Measurements from ENCODE around the gene ASTN2.

Gene ASTN2

GRCh38 chr9:117303643-117304230, 111.1 kb downstream of the ASTN2 start:
- no peak for DNase-seq (ENCODE audit: low spot score in 2 of 2)
- Mint-ChIP-seq H3K27me3 (no peaks in the 10 kb centered on the region), H3K9me3 (no peaks in the 10 kb centered on the region), H3K27ac (ENCODE audit: low read depth) (no peak overlapping the region), H3K4me1 (no peaks in the 10 kb centered on the region), H3K36me3 (ENCODE audit: insufficient read depth) (no peaks in the 10 kb centered on the region), H3K4me3 (no peak overlapping the region)
- ATAC-seq (replicated peaks; ENCODE audit: extremely low read depth, poor library complexity, severe bottlenecking) = no peak

- Mint-ChIP-seq H3K9me3 (no peaks in the 10 kb centered on the region), H3K4me1 (no peaks in the 10 kb centered on the region), H3K36me3 (ENCODE audit: insufficient read depth) (no peaks in the 10 kb centered on the region), H3K4me3 (no peak overlapping the region), H3K27me3 (no peaks in the 10 kb centered on the region), H3K27ac (ENCODE audit: low read depth) (no peak overlapping the region)
- no peak for DNase-seq (ENCODE audit: low spot score in 2 of 2)
- no peak for ATAC-seq (replicated peaks; ENCODE audit: extremely low read depth, poor library complexity, severe bottlenecking)
Measured at GRCh38 chr9:117302487-117302886, 112.4 kb downstream of the ASTN2 start.

DNA sequence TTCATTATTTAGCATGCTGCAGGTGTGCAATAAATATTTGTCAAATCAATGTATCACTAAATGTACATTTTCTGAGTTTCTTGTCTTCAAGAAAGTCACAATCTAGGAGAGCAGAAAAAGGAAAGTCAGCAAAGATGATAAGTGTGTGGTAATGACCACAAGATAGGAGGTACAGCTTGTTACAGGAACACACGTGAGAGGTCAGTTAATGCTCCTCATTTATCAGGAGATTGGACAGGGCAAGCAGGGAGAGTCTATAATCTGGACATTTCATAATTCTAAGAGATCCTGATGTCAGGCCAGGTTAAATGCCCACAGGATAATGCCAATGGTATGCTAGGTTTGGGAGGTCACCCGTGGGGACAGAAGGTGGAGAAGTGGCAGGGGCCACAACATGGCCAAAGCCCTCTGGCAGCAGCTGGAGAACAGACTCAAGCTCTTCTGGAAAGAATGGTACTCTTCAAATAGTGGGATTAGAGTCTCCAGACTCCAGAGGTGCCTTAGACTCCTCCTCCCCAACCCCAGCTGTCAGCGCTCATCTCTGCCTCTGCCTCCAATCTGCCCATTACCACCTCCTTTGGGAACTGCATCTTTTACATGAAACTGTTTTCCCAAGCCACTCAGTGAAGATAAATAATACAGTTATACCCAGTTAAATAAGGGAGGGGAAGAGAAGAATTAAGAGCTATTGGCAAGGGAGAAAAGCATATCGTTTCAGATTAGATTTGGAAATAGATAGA, 114.3 kb downstream of the ASTN2 start:
- no peak overlapping the region for H3K27ac Mint-ChIP-seq (ENCODE audit: low read depth)
- H3K36me3 Mint-ChIP-seq (ENCODE audit: insufficient read depth) = no peaks in the 10 kb centered on the region
- no peak for ATAC-seq (replicated peaks; ENCODE audit: extremely low read depth, poor library complexity, severe bottlenecking)
- H3K9me3 Mint-ChIP-seq = no peaks in the 10 kb centered on the region
- no peaks in the 10 kb centered on the region for H3K4me1 Mint-ChIP-seq
- H3K4me3 Mint-ChIP-seq = no peak overlapping the region
- no peak for DNase-seq (ENCODE audit: low spot score in 2 of 2)
- no peaks in the 10 kb centered on the region for H3K27me3 Mint-ChIP-seq

- ATAC-seq (replicated peaks; ENCODE audit: extremely low read depth, poor library complexity, severe bottlenecking) (no peak), DNase-seq (ENCODE audit: low spot score in 2 of 2) (no peak)
- Mint-ChIP-seq H3K27ac (ENCODE audit: low read depth) (no peak overlapping the region), H3K36me3 (ENCODE audit: insufficient read depth) (no peaks in the 10 kb centered on the region), H3K27me3 (no peaks in the 10 kb centered on the region), H3K4me1 (no peaks in the 10 kb centered on the region), H3K9me3 (peaks cover 6% of the 10 kb centered on the region), H3K4me3 (no peak overlapping the region)
Measured at GRCh38 chr9:117296453-117296852, 118.4 kb downstream of the ASTN2 start.

DNA sequence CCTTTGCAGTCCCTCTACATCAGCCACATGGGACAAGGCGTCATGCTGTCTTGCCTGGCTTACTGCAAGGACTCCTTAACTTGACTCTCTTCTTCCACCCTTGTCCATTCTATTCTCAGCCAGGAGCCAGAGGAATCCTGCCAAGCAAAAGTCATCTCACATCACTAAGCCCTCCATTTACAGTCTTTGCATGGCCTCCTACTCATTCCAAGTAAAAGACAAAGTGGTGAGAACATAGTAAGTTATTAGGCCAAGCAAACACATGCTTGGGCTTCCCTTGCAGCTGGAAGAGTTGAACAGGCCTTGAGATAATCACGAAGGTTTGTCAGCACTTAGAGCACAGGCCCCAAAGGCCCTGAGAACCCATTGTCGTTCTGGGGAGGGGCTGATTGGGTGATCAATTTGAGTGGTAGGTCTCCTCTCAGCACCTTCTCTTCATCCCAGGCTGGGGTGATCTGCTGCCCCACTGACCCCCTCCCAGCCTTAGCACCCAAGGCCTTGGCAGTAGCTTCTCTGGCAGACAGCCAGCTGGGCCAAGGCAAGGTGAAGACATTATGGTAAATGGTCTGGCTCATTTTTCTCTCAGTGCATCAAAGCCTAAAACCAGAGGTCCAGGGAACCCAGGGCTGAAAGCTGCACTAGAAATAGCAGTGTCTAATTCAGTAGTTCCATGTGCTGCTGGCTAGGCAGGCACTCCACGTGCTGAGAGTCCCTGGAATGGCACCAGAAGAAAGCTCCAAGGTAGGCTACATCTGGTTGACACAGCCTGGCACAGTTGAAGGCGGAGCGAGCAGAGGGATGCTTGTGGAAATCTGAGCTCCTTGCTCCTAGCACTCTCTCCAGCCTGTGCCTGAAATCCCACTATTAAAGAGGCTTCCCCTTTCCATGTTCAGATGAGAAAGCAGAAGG, 121.4 kb downstream of the ASTN2 start:
- Mint-ChIP-seq H3K36me3 (ENCODE audit: insufficient read depth) (no peaks in the 10 kb centered on the region), H3K27ac (ENCODE audit: low read depth) (no peak overlapping the region)

DNA sequence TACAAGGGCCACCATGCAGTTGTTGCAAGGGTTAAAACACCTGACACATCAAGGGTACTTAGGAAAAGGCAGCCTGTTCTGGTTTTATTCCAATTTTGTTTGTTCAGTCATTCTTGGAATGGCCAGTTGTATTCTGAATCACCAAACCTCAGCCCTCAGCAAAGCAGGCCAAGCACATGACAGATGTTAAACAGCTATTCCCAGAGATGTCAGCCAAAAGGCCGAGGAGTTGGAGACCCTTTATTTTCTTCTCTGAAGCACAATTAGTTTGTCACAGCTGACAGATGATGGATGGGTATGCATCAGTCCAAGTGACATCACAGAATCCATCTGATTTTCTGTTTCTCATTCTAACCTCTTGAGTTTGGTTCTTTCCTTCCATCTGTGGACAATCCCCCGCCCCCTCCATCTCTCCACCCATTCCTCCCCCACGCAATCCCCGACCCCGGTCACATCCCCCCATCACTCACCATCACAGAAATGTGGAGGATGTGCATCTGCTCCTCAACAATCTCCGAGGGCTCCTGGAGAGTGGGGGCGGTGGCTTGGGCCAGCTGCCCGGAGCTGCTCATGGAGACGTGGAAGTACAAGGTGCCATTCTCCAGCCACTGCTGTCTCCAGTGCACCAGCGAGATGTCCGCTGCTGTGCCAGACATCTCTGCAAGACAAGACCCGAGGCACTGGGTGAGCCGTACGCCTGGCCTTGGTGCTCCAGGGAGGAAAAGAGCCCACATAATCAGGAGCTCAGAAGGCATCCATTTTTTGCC, 123.8 kb downstream of the ASTN2 start:
- ATAC-seq (replicated peaks; ENCODE audit: extremely low read depth, poor library complexity, severe bottlenecking) (no peak), DNase-seq (ENCODE audit: low spot score in 2 of 2) (no peak)
- Mint-ChIP-seq H3K4me1 (no peaks in the 10 kb centered on the region), H3K9me3 (peaks cover 6% of the 10 kb centered on the region), H3K4me3 (no peak overlapping the region), H3K27me3 (no peaks in the 10 kb centered on the region), H3K36me3 (ENCODE audit: insufficient read depth) (no peaks in the 10 kb centered on the region), H3K27ac (ENCODE audit: low read depth) (no peak overlapping the region)

More for the DNA sequence above, 121.4 kb downstream of the ASTN2 start:
- Mint-ChIP-seq H3K9me3 (peaks cover 6% of the 10 kb centered on the region), H3K4me3 (no peak overlapping the region), H3K4me1 (no peaks in the 10 kb centered on the region), H3K27me3 (no peaks in the 10 kb centered on the region)
- ATAC-seq (replicated peaks; ENCODE audit: extremely low read depth, poor library complexity, severe bottlenecking) = no peak
- no peak for DNase-seq (ENCODE audit: low spot score in 2 of 2)

DNA sequence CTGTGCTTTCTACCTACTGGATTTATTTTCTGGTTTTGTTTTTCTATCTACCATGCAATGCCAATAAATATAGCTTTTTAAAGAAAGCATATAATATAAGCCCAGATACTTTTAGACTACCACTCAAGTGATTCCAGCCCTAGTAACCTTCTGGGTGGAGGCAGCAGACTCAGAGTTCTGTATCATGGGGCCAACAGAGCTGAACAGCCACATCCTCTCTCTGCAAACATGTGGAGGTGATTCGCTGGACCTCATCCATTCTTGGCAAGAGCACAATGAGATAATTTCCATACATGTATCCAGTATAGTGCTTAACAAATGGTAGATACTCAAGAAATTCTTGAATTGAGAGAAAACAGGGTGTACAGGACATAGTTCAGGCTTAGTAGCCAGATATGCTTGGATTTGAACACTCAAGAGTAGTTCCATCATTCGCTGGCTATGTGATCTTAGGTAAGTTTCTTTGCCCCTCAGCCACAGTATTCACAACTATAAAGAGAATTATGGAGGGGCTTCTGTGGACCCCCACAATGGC, 124.5 kb downstream of the ASTN2 start:
- H3K4me3 Mint-ChIP-seq = no peak overlapping the region
- H3K4me1 Mint-ChIP-seq = no peaks in the 10 kb centered on the region
- H3K36me3 Mint-ChIP-seq (ENCODE audit: insufficient read depth) = no peaks in the 10 kb centered on the region
- ATAC-seq (replicated peaks; ENCODE audit: extremely low read depth, poor library complexity, severe bottlenecking) (no peak), DNase-seq (ENCODE audit: low spot score in 2 of 2) (no peak)
- H3K27me3 Mint-ChIP-seq = no peaks in the 10 kb centered on the region
- peaks cover 6% of the 10 kb centered on the region for H3K9me3 Mint-ChIP-seq
- no peak overlapping the region for H3K27ac Mint-ChIP-seq (ENCODE audit: low read depth)

GRCh38 chr9:117286245-117286644, 128.6 kb downstream of the ASTN2 start:
- Mint-ChIP-seq H3K27me3 (no peaks in the 10 kb centered on the region), H3K4me1 (no peaks in the 10 kb centered on the region), H3K27ac (ENCODE audit: low read depth) (no peak overlapping the region), H3K4me3 (no peak overlapping the region), H3K9me3 (peaks cover 6% of the 10 kb centered on the region), H3K36me3 (ENCODE audit: insufficient read depth) (no peaks in the 10 kb centered on the region)
- ATAC-seq (replicated peaks; ENCODE audit: extremely low read depth, poor library complexity, severe bottlenecking) = no peak
- no peak for DNase-seq (ENCODE audit: low spot score in 2 of 2)

DNA sequence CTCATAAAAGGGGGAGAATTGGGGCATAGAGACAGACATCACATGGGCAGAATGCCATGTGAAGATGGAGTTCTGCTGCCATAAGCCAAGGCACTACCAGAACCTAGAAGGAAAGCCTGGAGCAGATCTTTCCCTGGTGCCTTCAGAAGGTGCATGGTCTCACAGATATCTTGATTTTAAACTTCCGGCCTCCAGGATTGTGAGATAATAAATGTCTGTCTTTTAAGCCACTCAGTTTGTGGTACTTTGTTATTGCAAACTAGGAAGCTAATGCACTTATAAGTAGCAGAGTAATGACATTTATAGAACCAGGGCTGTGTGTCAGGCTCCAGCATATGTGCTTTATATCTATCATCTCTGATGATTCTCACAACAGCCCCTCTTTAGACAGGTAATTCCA, 130.4 kb downstream of the ASTN2 start:
- no peak for ATAC-seq (replicated peaks; ENCODE audit: extremely low read depth, poor library complexity, severe bottlenecking)
- H3K36me3 Mint-ChIP-seq (ENCODE audit: insufficient read depth) = no peaks in the 10 kb centered on the region
- H3K4me3 Mint-ChIP-seq = no peak overlapping the region
- H3K4me1 Mint-ChIP-seq = no peaks in the 10 kb centered on the region
- no peaks in the 10 kb centered on the region for H3K27me3 Mint-ChIP-seq
- peaks cover 6% of the 10 kb centered on the region for H3K9me3 Mint-ChIP-seq
- H3K27ac Mint-ChIP-seq (ENCODE audit: low read depth) = no peak overlapping the region
- no peak for DNase-seq (ENCODE audit: low spot score in 2 of 2)

- Mint-ChIP-seq H3K27me3 (no peaks in the 10 kb centered on the region), H3K4me3 (no peak overlapping the region), H3K36me3 (ENCODE audit: insufficient read depth) (no peaks in the 10 kb centered on the region), H3K9me3 (peaks cover 6% of the 10 kb centered on the region), H3K27ac (ENCODE audit: low read depth) (no peak overlapping the region), H3K4me1 (no peaks in the 10 kb centered on the region)
- ATAC-seq (replicated peaks; ENCODE audit: extremely low read depth, poor library complexity, severe bottlenecking) (no peak), DNase-seq (ENCODE audit: low spot score in 2 of 2) (no peak)
Measured at GRCh38 chr9:117282541-117282940, 132.3 kb downstream of the ASTN2 start.

- H3K4me1 Mint-ChIP-seq = no peaks in the 10 kb centered on the region
- ATAC-seq (replicated peaks; ENCODE audit: extremely low read depth, poor library complexity, severe bottlenecking) (no peak), DNase-seq (ENCODE audit: low spot score in 2 of 2) (no peak)
- H3K27ac Mint-ChIP-seq (ENCODE audit: low read depth) = no peak overlapping the region
- H3K36me3 Mint-ChIP-seq (ENCODE audit: insufficient read depth) = no peaks in the 10 kb centered on the region
- H3K4me3 Mint-ChIP-seq = no peak overlapping the region
- no peaks in the 10 kb centered on the region for H3K27me3 Mint-ChIP-seq
- peaks cover 6% of the 10 kb centered on the region for H3K9me3 Mint-ChIP-seq
Measured at GRCh38 chr9:117278471-117279035, 136.3 kb downstream of the ASTN2 start.

DNA sequence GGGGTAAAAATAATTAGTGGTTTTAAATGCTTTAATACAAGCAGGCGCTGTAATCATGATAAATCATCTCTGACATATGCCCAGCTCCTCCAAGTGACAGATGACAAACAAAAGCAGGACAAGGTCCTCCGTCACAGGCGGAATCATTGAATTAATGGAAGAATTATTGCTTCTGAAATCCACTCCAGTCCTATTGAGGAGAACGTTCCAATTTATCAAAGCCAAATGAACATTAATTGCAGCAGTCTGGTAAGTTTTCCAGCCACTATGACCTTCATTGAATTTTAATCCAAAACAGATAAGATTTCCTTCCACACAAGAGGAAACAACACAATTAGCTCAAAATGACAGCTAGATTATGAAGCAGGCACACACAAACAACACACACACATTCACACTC, 136.8 kb downstream of the ASTN2 start:
- no peak overlapping the region for H3K27ac Mint-ChIP-seq (ENCODE audit: low read depth)
- no peaks in the 10 kb centered on the region for H3K36me3 Mint-ChIP-seq (ENCODE audit: insufficient read depth)
- H3K4me3 Mint-ChIP-seq = no peak overlapping the region
- DNase-seq (ENCODE audit: low spot score in 2 of 2) (no peak), ATAC-seq (replicated peaks; ENCODE audit: extremely low read depth, poor library complexity, severe bottlenecking) (no peak)
- no peaks in the 10 kb centered on the region for H3K4me1 Mint-ChIP-seq
- no peaks in the 10 kb centered on the region for H3K27me3 Mint-ChIP-seq
- H3K9me3 Mint-ChIP-seq = peaks cover 6% of the 10 kb centered on the region

Measured in central memory CD8-positive, alpha-beta T cell (primary cell).